ENCODE results near the gene TRAPPC3. TPM values are rescaled to one million over a fixed set of nuclear protein-coding genes. Genes with fewer than 3 reads are reported as not detected.

TRAPPC3 gene
- total and polyA plus RNA-seq, 9 of the 15 experiments (the other 6 are each of a cell fraction or from before 2014, with no cell fraction given), result 20.6 to 141 (median 112) TPM

- no peak for TF ChIP-seq EWSR1 (IDR thresholded peaks at IDR 0.05; ENCODE audit: borderline replicate concordance, low read depth, partially characterized antibody)
- no peak for TF ChIP-seq CC2D1A (IDR thresholded peaks at IDR 0.05)
- no peak for TF ChIP-seq DNMT1 (IDR thresholded peaks at IDR 0.05)
- no peak for TF ChIP-seq ZZZ3 (IDR thresholded peaks at IDR 0.05)
- TF ChIP-seq TOE1 (IDR thresholded peaks at IDR 0.05; ENCODE audit: borderline replicate concordance), result peak; percentile 69; the same call in 1 of the 2 replicates
- TF ChIP-seq TOE1 (CRISPR knock-in tag; IDR thresholded peaks at IDR 0.05; ENCODE audit: borderline replicate concordance, low read depth), result no peak
- TF ChIP-seq ZBTB5 (IDR thresholded peaks at IDR 0.05), result no peak
- no peak for TF ChIP-seq NCOA2 (IDR thresholded peaks at IDR 0.05; ENCODE audit: partially characterized antibody in 2 of 2)
- no peak for TF ChIP-seq ESRRA (IDR thresholded peaks at IDR 0.05; ENCODE audit: borderline replicate concordance, low read depth)
- TF ChIP-seq BACH1 (tag; IDR thresholded peaks at IDR 0.05), result no peak
- no peak for TF ChIP-seq ZNF77 (CRISPR knock-in tag; IDR thresholded peaks at IDR 0.05)
- no peak for TF ChIP-seq NCOR1 (IDR thresholded peaks at IDR 0.05)
- TF ChIP-seq ARHGAP35 (IDR thresholded peaks at IDR 0.05; ENCODE audit: partially characterized antibody), result peak; percentile 34
- TF ChIP-seq DACH1 (IDR thresholded peaks at IDR 0.05; ENCODE audit: partially characterized antibody), result no peak
- peak in 1 of 2 experiments; percentile 14; a peak in 1 of 4 replicates for TF ChIP-seq TRIM24 (IDR thresholded peaks at IDR 0.05)
- TF ChIP-seq MYNN (IDR thresholded peaks at IDR 0.05), result peak; percentile 90
- TF ChIP-seq MYNN (CRISPR knock-in tag; IDR thresholded peaks at IDR 0.05), result no peak
- TF ChIP-seq ELF1 (tag; IDR thresholded peaks at IDR 0.05), result no peak
- no peak for TF ChIP-seq CEBPG (CRISPR knock-in tag; IDR thresholded peaks at IDR 0.05)
- no peak for TF ChIP-seq CEBPG (tag; conservative IDR thresholded peaks at IDR 0.05 in 1 of 2, IDR thresholded peaks at IDR 0.05 in 1 of 2)
- TF ChIP-seq MLLT1 (IDR thresholded peaks at IDR 0.05), result 0 out of 4 replicates have a peak, but pooled peaks of 1 of the 2 experiments have one; percentile 37
- TF ChIP-seq ADNP (tag; IDR thresholded peaks at IDR 0.05), result no peak
- no peak for TF ChIP-seq MAFK (IDR thresholded peaks at IDR 0.05; ENCODE audit: low read length)
- no peak for TF ChIP-seq MIER1 (IDR thresholded peaks at IDR 0.05; ENCODE audit: low read depth)
- peak; percentile 79; the same call in 1 of the 2 replicates for TF ChIP-seq ZBTB26 (CRISPR knock-in tag; IDR thresholded peaks at IDR 0.05)
- no peak for TF ChIP-seq CGGBP1 (CRISPR knock-in tag; IDR thresholded peaks at IDR 0.05)
- TF ChIP-seq HDAC1 (IDR thresholded peaks at IDR 0.05), result peak in 1 of 2 experiments; percentile 49; a peak in 1 of 4 replicates
These were observed 23.1 kb downstream of the TRAPPC3 start (continued) for GRCh38 chr1:36126005-36126716.

Measured in K562 (cell line).